Kidney (tissue), 14 donors: ENCODE results near the gene MEX3A. TPM values are rescaled to one million over a fixed set of nuclear protein-coding genes. Genes with fewer than 3 reads are reported as not detected.
A peak's percentile ranks its signal among the peaks of the same experiment; 100 is the strongest.

Experiments
- DNase-seq, 5 donors: peaks; one replicate each; pipeline ENCODE4 v3.0.0-alpha.2; 2013 to 2020
- FAIRE-seq: peaks from 2 replicates; lab custom pipeline; 2012; peaks lifted over from hg19 to GRCh38; lab: Jason Lieb, UNC
- H3K27ac ChIP-seq, 2 donors: one replicate each; pipeline ENCODE4 v1.7.0; 2013; ENCODE audit warnings: low read depth in 2 of 2, low read length in 2 of 2, inconsistent platforms in 1 of 2
- H3K27me3 ChIP-seq: one replicate; pipeline ENCODE4 v1.7.1; 2013; ENCODE audit warnings: low read length, inconsistent platforms; ENCODE audit not compliant: control insufficient read depth, insufficient read depth
- H3K36me3 ChIP-seq, 3 donors: one replicate each; pipeline versions ENCODE4 v1.7.0 to v1.7.1; 2013; ENCODE audit warnings: low read length in 3 of 3, control low read depth in 1 of 3, inconsistent platforms in 1 of 3; ENCODE audit not compliant: insufficient read depth in 3 of 3, control insufficient read depth in 2 of 3
- H3K4me1 ChIP-seq, 3 donors: one replicate each; pipeline versions ENCODE4 v1.7.0 to v1.7.1; 2013; ENCODE audit warnings: low read length in 3 of 3, inconsistent platforms in 1 of 3, low read depth in 1 of 3; ENCODE audit not compliant: control insufficient read depth in 2 of 3, insufficient read depth in 2 of 3
- H3K4me3 ChIP-seq, 3 donors: one replicate each; pipeline versions ENCODE4 v1.7.0 to v1.8.1; 2013; ENCODE audit warnings: low read length in 3 of 3, control low read depth in 1 of 3, inconsistent platforms in 1 of 3
- H3K9ac ChIP-seq, 3 donors: one replicate each; pipeline versions ENCODE4 v1.7.0 to v1.7.1; 2013; ENCODE audit warnings: low read length in 3 of 3, control low read depth in 1 of 3, inconsistent platforms in 1 of 3
- H3K9me3 ChIP-seq, 3 donors: one replicate each; pipeline versions ENCODE4 v1.7.0 to v1.7.1; 2013; ENCODE audit warnings: low read length in 3 of 3, control low read depth in 1 of 3, inconsistent platforms in 1 of 3; ENCODE audit not compliant: control insufficient read depth in 2 of 3, insufficient read depth in 1 of 3
- intact Hi-C: fragments of 100-400 bp; cut with DNase I; formaldehyde crosslinking; loops from one replicate; pipeline ENCODE4 v1.11.1; 2022
- polyA plus RNA-seq: library from polyadenylated mRNA; stranded (reverse); fragments of 350-450 nt; fragmentation: Illumina TruSeq; extraction: RNeasy Lipid Tissue Mini Kit (QIAGEN cat#74804); gene quantifications from one replicate; pipeline ENCODE4 v1.2.3, GENCODE V29; 2014; ENCODE audit warnings: low read depth, low replicate concordance; ENCODE audit not compliant: insufficient read depth
- total RNA-seq: library from RNA; stranded (reverse); fragmentation: NEBNext Ultra II Directional; extraction: Animal tissue kit (Norgen Biotek cat#: 25700); gene quantifications from one replicate; pipeline ENCODE4 v1.2.1, GENCODE V29; 2021
- TF ChIP-seq, protein P1 (sequence below): IDR thresholded peaks from 3 replicates; pipeline ENCODE4 v1.5.1; 2012; ENCODE audit warnings: mild to moderate bottlenecking, moderate library complexity, borderline replicate concordance; ENCODE audit not compliant: insufficient read depth; ENCODE audit errors: extremely low read depth
- donor health status: control.
- donor health status: control.
- donor health status: control.
- donor health status: control.
- donor health status: control.
- donor health status: DM: yes; HTN: yes; CAD: no.
- donor health status: Normal renal cell carcinoma (clear cell type).

MEX3A gene
- total and polyA plus RNA-seq, 2 donors from 2014 or later, result 1.0 to 1.7 TPM

DNA sequence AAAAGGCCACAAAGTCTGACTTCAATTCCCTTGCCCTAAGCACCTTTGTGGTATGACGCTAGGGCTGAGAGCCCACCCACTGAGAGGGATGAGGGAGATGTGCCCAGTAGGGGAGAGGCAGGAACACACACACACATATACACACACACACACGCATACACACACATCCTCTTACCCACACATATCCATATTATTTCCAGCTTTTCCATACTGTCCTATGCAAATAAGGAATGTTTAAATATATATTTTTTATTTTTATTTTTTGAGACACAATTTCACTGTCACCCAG lies 18.3 kb downstream of the MEX3A start:
- Histone ChIP-seq H3K4me3 (no peak overlapping the region), H3K36me3 (no peaks in the 10 kb centered on the region), H3K27me3 (no peaks in the 10 kb centered on the region), H3K9ac (no peak overlapping the region), H3K27ac (no peak overlapping the region), H3K4me1 (peaks cover 0 to 4% (median 0%) of the 10 kb centered on the region in 3 donors), H3K9me3 (no peaks in the 10 kb centered on the region)
- no peak for FAIRE-seq
- TF ChIP-seq, protein P1, sequence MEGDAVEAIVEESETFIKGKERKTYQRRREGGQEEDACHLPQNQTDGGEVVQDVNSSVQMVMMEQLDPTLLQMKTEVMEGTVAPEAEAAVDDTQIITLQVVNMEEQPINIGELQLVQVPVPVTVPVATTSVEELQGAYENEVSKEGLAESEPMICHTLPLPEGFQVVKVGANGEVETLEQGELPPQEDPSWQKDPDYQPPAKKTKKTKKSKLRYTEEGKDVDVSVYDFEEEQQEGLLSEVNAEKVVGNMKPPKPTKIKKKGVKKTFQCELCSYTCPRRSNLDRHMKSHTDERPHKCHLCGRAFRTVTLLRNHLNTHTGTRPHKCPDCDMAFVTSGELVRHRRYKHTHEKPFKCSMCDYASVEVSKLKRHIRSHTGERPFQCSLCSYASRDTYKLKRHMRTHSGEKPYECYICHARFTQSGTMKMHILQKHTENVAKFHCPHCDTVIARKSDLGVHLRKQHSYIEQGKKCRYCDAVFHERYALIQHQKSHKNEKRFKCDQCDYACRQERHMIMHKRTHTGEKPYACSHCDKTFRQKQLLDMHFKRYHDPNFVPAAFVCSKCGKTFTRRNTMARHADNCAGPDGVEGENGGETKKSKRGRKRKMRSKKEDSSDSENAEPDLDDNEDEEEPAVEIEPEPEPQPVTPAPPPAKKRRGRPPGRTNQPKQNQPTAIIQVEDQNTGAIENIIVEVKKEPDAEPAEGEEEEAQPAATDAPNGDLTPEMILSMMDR, result no peak
- DNase-seq, result no peak
- intact Hi-C loops, result no loop called here

DNA sequence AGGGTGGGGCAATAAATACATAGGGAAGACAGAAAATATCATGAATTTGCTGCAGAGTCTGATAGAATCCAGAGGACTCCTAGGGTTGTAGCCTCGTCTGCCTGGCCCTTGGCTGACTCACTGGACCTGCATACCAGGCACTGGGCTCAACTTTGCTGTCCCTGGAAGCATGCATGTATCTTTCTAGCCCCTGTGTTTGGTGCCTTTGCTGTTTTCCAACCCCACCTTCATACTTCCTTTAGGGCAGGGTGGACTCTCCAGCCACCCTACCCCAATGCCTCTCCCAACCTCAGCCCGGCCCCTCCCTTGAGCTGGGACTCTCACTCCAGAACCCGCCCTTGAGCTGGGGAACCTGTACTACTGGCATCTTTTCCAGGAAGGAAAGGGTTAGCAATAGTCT lies 20.1 kb downstream of the MEX3A start:
- TF ChIP-seq, protein P1, result no peak
- FAIRE-seq (no peak), DNase-seq (no peak)
- Histone ChIP-seq H3K27me3 (no peaks in the 10 kb centered on the region), H3K4me3 (peak overlapping the region in 1 of 3 donors; percentile 75), H3K36me3 (no peaks in the 10 kb centered on the region), H3K9me3 (no peaks in the 10 kb centered on the region), H3K4me1 (peaks cover 0 to 4% (median 0%) of the 10 kb centered on the region in 3 donors), H3K9ac (peak overlapping the region in 1 of 3 donors; percentile 26), H3K27ac (no peak overlapping the region)
- intact Hi-C loops, result no loop called here

- Histone ChIP-seq H3K27ac (peak within 1 kb of the TSS; percentile 53 to 57), H3K9ac (peak within 1 kb of the TSS in 1 of 3 donors; percentile 75), H3K36me3 (peaks cover 0 to 4% (median 0%) of the 10 kb centered on the region in 3 donors), H3K9me3 (no peaks in the 10 kb centered on the region), H3K27me3 (no peaks in the 10 kb centered on the region), H3K4me3 (peak within 1 kb of the TSS; percentile 59 to 75 (median 62)), H3K4me1 (peaks cover 0 to 4% (median 0%) of the 10 kb centered on the region in 3 donors)
- intact Hi-C loops, result no loop called here
- TF ChIP-seq, protein P1, result no peak
- FAIRE-seq, result no peak
- DNase-seq, result peak in 4 of 5 donors; percentile 66 to 85 (median 78)
Measured at GRCh38 chr1:156060937-156061636, 21.2 kb downstream of the MEX3A start, which contains the start of gene RAB25. Gene RAB25, plus strand, starts transcription at chr1:156061160. Its CDS starts 241 bp downstream, at chr1:156061401.
